ENCODE measurements around the gene ELOVL5.

The ELOVL5 gene

DNA sequence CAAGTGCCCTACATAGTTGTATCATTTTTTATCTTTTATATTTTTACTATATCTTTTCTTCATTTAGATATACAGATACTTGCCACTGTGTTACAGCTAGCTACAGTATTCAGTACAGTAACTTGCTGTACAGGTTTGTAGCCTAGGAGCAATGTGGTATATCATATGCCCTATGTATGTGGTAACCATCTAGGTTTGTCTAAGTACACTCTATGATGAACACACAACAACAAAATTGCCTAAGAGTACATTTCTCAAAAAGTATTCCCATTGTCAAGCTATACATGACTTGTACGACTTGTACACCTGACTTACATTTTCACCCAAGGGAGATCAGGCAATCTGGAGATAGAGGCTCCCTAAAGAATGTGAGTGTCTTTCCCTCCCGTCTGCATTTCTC lies 8.2 kb downstream of the ELOVL5 start:
- no peak overlapping the region for H3K4me3 ChIP-seq (replicated peaks; ENCODE audit: low read depth, low read length)
- no peak for DNase-seq (ENCODE audit: extremely low read depth, low read depth)
- TF ChIP-seq, protein P1, sequence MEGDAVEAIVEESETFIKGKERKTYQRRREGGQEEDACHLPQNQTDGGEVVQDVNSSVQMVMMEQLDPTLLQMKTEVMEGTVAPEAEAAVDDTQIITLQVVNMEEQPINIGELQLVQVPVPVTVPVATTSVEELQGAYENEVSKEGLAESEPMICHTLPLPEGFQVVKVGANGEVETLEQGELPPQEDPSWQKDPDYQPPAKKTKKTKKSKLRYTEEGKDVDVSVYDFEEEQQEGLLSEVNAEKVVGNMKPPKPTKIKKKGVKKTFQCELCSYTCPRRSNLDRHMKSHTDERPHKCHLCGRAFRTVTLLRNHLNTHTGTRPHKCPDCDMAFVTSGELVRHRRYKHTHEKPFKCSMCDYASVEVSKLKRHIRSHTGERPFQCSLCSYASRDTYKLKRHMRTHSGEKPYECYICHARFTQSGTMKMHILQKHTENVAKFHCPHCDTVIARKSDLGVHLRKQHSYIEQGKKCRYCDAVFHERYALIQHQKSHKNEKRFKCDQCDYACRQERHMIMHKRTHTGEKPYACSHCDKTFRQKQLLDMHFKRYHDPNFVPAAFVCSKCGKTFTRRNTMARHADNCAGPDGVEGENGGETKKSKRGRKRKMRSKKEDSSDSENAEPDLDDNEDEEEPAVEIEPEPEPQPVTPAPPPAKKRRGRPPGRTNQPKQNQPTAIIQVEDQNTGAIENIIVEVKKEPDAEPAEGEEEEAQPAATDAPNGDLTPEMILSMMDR (IDR thresholded peaks at IDR 0.05; ENCODE audit: low read depth, low read length, missing control alignments), result no peak

DNA sequence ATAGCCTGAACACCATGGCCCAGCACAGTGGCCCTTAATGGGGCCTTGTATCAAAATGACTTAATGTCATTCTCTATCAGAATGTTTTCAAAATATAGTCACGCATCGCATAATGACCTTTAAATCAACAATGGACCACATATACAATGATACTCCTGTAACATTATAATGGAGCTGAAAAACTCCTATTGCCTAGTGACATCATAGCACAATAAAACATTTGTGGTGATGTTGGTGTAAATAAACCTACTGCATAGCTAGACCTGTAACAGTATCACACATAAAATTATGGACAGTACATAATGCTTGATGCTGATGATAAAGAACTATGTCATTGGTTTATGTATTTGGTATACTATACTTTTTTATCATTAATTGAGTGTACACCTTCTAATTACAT lies 9.3 kb downstream of the ELOVL5 start:
- no peak for DNase-seq (ENCODE audit: extremely low read depth, low read depth)
- TF ChIP-seq, protein P1 (IDR thresholded peaks at IDR 0.05; ENCODE audit: low read depth, low read length, missing control alignments), result no peak
- H3K4me3 ChIP-seq (replicated peaks; ENCODE audit: low read depth, low read length), result no peak overlapping the region

DNA sequence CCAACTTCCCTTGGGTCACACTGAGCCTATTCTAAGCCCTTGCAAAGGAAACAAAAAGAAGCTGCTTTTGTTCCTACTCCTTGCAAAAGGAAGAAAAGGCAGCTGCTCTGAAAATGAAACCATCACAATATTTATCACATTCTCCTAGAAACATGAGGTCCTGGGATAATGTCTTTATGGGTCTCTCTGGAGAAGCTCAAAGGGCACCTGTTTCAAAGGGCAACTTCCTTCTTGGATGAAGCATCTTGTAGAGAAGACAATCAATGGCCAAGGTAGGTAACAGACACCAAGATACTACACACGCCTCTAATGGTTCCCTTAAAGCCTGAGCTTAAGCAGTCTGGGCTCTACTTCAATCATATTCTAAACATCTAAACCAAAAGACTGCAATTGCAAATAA lies 10.4 kb downstream of the ELOVL5 start:
- no peak for DNase-seq (ENCODE audit: extremely low read depth, low read depth)
- no peak overlapping the region for H3K4me3 ChIP-seq (replicated peaks; ENCODE audit: low read depth, low read length)
- TF ChIP-seq, protein P1 (IDR thresholded peaks at IDR 0.05; ENCODE audit: low read depth, low read length, missing control alignments), result no peak

DNA sequence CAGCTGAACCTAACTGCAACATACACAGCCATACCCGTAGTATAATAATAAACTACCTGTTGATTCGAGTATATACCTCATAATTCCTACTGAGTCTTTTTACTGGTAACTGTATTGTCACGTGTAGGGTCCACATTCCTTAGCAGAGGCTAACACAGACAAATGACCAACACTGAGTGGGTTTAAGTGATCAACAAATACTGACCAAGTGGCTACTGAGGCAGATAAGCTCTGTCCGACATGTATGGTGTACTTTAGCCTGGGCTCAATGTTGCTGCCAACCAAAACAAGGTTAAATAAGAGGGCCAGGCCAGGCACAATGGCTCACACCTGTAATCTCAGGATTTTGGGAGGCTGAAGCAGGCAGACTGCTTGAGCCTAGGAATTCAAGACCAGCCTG lies 12.7 kb downstream of the ELOVL5 start:
- no peak for DNase-seq (ENCODE audit: extremely low read depth, low read depth)
- H3K4me3 ChIP-seq (replicated peaks; ENCODE audit: low read depth, low read length), result no peak overlapping the region
- TF ChIP-seq, protein P1 (IDR thresholded peaks at IDR 0.05; ENCODE audit: low read depth, low read length, missing control alignments), result no peak

DNA sequence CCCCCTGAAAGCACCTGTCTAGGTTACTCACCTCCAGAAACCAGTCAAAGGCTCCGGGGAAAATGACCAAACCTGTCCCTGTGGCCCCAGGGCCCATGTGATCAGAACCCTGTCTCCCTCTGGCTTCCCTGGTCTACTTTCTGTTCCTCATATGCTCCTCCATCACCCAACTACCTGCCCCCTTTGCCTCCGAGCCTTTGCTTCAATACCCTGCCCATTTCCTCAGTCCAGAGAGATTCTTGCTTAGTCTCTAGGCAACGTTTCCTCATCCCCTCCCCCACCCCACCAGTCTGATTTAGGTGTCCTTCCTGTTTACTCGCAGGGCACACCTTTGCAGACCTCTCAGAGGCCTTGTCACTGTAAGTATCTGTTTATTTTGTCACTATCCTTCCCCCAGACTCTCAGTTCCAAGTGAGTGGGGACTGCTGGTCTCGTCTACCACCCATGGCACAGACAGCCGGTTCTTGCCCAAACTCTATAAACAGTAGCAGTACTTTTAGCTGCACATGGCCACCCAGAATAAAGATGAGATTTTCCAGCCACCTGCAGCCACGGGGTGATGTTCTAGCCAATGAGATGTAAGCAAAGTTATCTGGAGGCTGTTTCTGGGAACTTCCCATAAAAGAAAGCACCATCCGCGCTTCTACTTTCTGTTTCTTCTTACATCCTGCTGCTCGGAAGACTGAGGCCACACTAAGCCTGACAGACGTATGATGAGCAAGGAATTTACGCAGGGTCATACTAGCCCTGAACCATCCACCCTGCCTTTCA lies 13.3 kb downstream of the ELOVL5 start:
- DNase-seq (ENCODE audit: extremely low read depth, low read depth), result no peak

DNA sequence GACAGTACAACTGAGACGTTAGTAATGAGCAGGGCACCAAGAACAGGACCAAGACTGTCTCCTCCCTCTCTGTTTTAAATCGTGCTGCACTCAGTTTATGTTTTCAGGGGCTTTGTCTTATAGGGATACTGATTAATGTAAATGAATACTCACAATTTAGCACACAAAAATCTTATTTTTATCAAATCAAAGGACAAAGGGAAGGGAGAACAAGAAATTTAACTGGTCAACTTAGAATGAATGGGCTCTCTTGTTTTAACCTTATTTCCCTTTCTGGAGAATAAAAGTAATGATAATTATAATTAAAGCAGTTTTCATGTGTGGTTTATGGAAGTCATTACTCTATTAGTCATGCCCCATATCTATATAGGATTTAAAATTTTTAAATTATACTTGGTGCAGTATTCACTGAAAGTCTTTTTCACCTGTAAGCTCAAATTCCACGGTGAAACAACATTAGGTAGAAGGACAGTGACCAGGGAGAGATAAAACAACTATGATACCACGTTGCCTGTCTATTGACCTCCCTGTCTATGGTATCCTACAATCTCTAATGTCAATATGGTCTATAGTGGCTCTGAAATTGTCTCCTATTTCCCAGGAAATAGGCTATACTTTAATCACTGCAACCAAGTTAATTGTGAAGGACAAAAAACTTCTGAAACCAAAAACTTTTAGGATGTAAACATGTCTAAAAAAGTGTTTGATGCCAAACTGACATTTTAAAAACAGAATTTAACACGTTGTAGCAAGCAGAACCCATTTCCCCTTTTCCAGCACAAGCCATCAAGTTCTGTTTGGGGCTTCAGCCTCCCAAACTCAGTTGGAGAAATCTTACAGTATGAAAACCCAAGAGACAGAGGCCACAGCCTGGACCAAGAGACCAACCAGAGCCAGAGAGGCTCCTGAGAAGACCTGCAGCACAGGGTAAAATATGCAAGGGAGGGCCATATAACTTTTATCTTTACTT lies 15.0 kb downstream of the ELOVL5 start:
- TF ChIP-seq, protein P1 (IDR thresholded peaks at IDR 0.05; ENCODE audit: low read depth, low read length, missing control alignments), result no peak
- DNase-seq (ENCODE audit: extremely low read depth, low read depth), result no peak
- H3K4me3 ChIP-seq (replicated peaks; ENCODE audit: low read depth, low read length), result no peak overlapping the region

More for the DNA sequence above, 13.3 kb downstream of the ELOVL5 start:
- TF ChIP-seq, protein P1 (IDR thresholded peaks at IDR 0.05; ENCODE audit: low read depth, low read length, missing control alignments), result no peak
- H3K4me3 ChIP-seq (replicated peaks; ENCODE audit: low read depth, low read length), result no peak overlapping the region
